Effector memory CD4-positive, alpha-beta T cell (primary cell): ENCODE measurements around the gene FBL.
A peak's percentile ranks its signal among the peaks of the same experiment; 100 is the strongest.
"Not testable (repeated sequence)": the region's sequence is repeated elsewhere in the genome, so short reads cannot be mapped to it uniquely, and the experiment has no call there.

Experiments
- DNase-seq, 3 donors: peaks; one replicate each; pipeline ENCODE4 v3.0.0-alpha.2; 2020
- H3K27ac ChIP-seq: 2 replicates; pipeline ENCODE4 v1.7.0; 2013; ENCODE audit warnings: mild to moderate bottlenecking, low read length, moderate library complexity; ENCODE audit not compliant: insufficient read depth, poor library complexity, severe bottlenecking
- H3K27me3 ChIP-seq: replicated peaks from 2 replicates; pipeline ENCODE4 v1.7.0; 2013; ENCODE audit warnings: mild to moderate bottlenecking, low read length; ENCODE audit not compliant: insufficient read depth, control insufficient read depth, poor library complexity, severe bottlenecking
- H3K36me3 ChIP-seq: 2 replicates; pipeline ENCODE4 v1.7.0; 2013; ENCODE audit warnings: mild to moderate bottlenecking, low read length, moderate library complexity; ENCODE audit not compliant: control insufficient read depth, insufficient read depth
- H3K4me1 ChIP-seq: 2 replicates; pipeline ENCODE4 v1.7.0; 2013; ENCODE audit warnings: low read length, mild to moderate bottlenecking; ENCODE audit not compliant: control insufficient read depth, insufficient read depth, poor library complexity, severe bottlenecking
- H3K4me3 ChIP-seq: 2 replicates; pipeline ENCODE4 v1.7.0; 2013; ENCODE audit warnings: low read length, low read depth, mild to moderate bottlenecking; ENCODE audit not compliant: insufficient read depth, poor library complexity, severe bottlenecking
- H3K9me3 ChIP-seq: 2 replicates; pipeline ENCODE4 v1.7.0; 2013; ENCODE audit warnings: mild to moderate bottlenecking, low read length, moderate library complexity; ENCODE audit not compliant: control insufficient read depth

The FBL gene

GRCh38 chr19:39877488-39877887 is 31.3 kb upstream of the FBL start:
- H3K4me1 ChIP-seq, H3K27me3 ChIP-seq, H3K9me3 ChIP-seq, H3K4me3 ChIP-seq, H3K27ac ChIP-seq, H3K36me3 ChIP-seq: not testable (repeated sequence)
- DNase-seq = peak in 1 of 3 donors; percentile 36

DNA sequence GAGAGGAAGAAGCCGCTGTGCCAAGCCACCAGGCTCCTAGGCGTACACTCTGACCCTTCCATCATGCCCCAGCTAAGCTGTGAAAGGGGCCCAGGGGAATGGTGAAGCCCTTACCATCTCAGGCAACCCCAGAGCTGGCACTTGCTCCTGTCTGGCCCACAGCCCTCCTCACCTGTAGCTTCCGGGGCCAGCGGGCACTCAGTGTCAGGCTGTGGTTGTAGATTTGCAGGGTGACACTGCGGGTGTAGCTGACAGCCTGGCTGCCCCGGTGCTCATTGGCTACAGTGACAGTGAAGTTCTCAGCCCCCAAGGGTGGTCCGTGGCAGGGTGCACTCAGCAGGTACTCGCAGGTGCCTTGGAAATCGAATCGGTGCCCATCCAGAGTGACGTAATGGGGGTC is 30.3 kb upstream of the FBL start:
- H3K27ac ChIP-seq, H3K27me3 ChIP-seq, H3K4me1 ChIP-seq, H3K4me3 ChIP-seq, H3K9me3 ChIP-seq, DNase-seq, H3K36me3 ChIP-seq: not testable (repeated sequence)

GRCh38 chr19:39875401-39875864 is 29.3 kb upstream of the FBL start:
- H3K27me3 ChIP-seq, H3K9me3 ChIP-seq, DNase-seq, H3K4me1 ChIP-seq, H3K4me3 ChIP-seq, H3K27ac ChIP-seq, H3K36me3 ChIP-seq: not testable (repeated sequence)

- no peak for DNase-seq
- H3K9me3 ChIP-seq = no peaks in the 10 kb centered on the region
Observed at GRCh38 chr19:39874404-39874803, 28.2 kb upstream of the FBL start.

DNA sequence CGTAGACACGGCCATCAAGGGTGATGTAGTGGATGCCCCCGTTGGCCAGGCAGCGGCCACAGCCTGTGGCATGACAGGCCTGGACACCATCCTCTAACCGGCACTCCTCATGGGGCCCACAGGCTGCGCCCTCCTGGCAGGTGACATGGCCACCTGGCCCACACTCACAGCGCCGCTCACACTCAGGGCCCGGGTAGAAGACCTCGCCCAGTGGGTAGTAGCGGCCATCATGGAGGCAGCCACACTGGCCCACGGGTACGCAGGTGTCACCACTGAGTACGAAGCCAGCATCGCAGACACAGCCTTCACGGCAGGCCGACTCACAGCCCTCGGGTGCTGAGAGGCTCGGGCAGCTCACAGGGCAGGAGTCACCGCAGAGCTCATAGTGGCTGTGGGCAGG is 27.2 kb upstream of the FBL start:
- no peak overlapping the region for H3K27ac ChIP-seq
- H3K4me3 ChIP-seq = no peak overlapping the region
- H3K9me3 ChIP-seq = no peaks in the 10 kb centered on the region
- DNase-seq = no peak
- no peaks in the 10 kb centered on the region for H3K4me1 ChIP-seq
- no peaks in the 10 kb centered on the region for H3K27me3 ChIP-seq
- no peaks in the 10 kb centered on the region for H3K36me3 ChIP-seq

More at GRCh38 chr19:39874404-39874803, 28.2 kb upstream of the FBL start:
- Histone ChIP-seq H3K27me3 (no peaks in the 10 kb centered on the region), H3K4me3 (no peak overlapping the region), H3K4me1 (no peaks in the 10 kb centered on the region), H3K27ac (no peak overlapping the region), H3K36me3 (no peaks in the 10 kb centered on the region)

GRCh38 chr19:39871886-39872866 is 26.0 kb upstream of the FBL start:
- no peaks in the 10 kb centered on the region for H3K36me3 ChIP-seq
- H3K4me3 ChIP-seq = no peak overlapping the region
- no peaks in the 10 kb centered on the region for H3K4me1 ChIP-seq
- DNase-seq = no peak
- no peaks in the 10 kb centered on the region for H3K27me3 ChIP-seq
- H3K27ac ChIP-seq = no peak overlapping the region
- no peaks in the 10 kb centered on the region for H3K9me3 ChIP-seq

GRCh38 chr19:39871362-39871761 is 25.2 kb upstream of the FBL start:
- H3K27me3 ChIP-seq = no peaks in the 10 kb centered on the region
- no peak overlapping the region for H3K4me3 ChIP-seq
- DNase-seq = no peak
- no peak overlapping the region for H3K27ac ChIP-seq
- no peaks in the 10 kb centered on the region for H3K36me3 ChIP-seq
- H3K9me3 ChIP-seq = no peaks in the 10 kb centered on the region
- no peaks in the 10 kb centered on the region for H3K4me1 ChIP-seq

- H3K9me3 ChIP-seq = no peaks in the 10 kb centered on the region
- no peak overlapping the region for H3K4me3 ChIP-seq
- DNase-seq = no peak
- no peaks in the 10 kb centered on the region for H3K27me3 ChIP-seq
- no peaks in the 10 kb centered on the region for H3K4me1 ChIP-seq
- H3K27ac ChIP-seq = no peak overlapping the region
- no peaks in the 10 kb centered on the region for H3K36me3 ChIP-seq
Observed at GRCh38 chr19:39870171-39870971, 24.2 kb upstream of the FBL start.

- no peaks in the 10 kb centered on the region for H3K36me3 ChIP-seq
- no peaks in the 10 kb centered on the region for H3K4me1 ChIP-seq
Observed at GRCh38 chr19:39867952-39868351, 21.8 kb upstream of the FBL start.

GRCh38 chr19:39867133-39867532 is 21.0 kb upstream of the FBL start:
- Histone ChIP-seq H3K27ac (no peak overlapping the region), H3K4me1 (no peaks in the 10 kb centered on the region), H3K4me3 (no peak overlapping the region), H3K36me3 (no peaks in the 10 kb centered on the region), H3K27me3 (no peaks in the 10 kb centered on the region), H3K9me3 (no peaks in the 10 kb centered on the region)
- DNase-seq = no peak

More at GRCh38 chr19:39867952-39868351, 21.8 kb upstream of the FBL start:
- Histone ChIP-seq H3K4me3 (no peak overlapping the region), H3K27me3 (no peaks in the 10 kb centered on the region), H3K9me3 (no peaks in the 10 kb centered on the region), H3K27ac (no peak overlapping the region)
- DNase-seq = no peak
